Nephron progenitor cell (in vitro differentiated cells): ENCODE measurements around the gene TRMT6.

Experiments used
- DNase-seq: peaks from one replicate; pipeline ENCODE4 v3.0.0; 2021
- H3K27ac Mint-ChIP-seq: 2 replicates; pipeline ENCODE4 v1.8.0; 2021; ENCODE audit warnings: mild to moderate bottlenecking, moderate library complexity, mixed read lengths
- H3K27me3 Mint-ChIP-seq: 2 replicates; pipeline ENCODE4 v1.8.0; 2021; ENCODE audit warnings: mild to moderate bottlenecking, low read depth, mixed read lengths; ENCODE audit not compliant: poor library complexity
- H3K36me3 Mint-ChIP-seq: 2 replicates; pipeline ENCODE4 v1.8.0; 2021; ENCODE audit warnings: low read depth, mixed read lengths
- H3K4me1 Mint-ChIP-seq: 2 replicates; pipeline ENCODE4 v1.8.0; 2021; ENCODE audit warnings: mixed read lengths
- H3K4me3 Mint-ChIP-seq: 2 replicates; pipeline ENCODE4 v1.8.0; 2021; ENCODE audit warnings: mild to moderate bottlenecking, moderate library complexity, mixed read lengths
- H3K9me3 Mint-ChIP-seq: 2 replicates; pipeline ENCODE4 v1.8.0; 2021; ENCODE audit warnings: mild to moderate bottlenecking, moderate library complexity, mixed read lengths
- TF ChIP-seq, protein P1 (sequence below): fragments of 200-600 bp; sonication (generic); IDR thresholded peaks from 2 replicates; pipeline ENCODE4 v1.5.0; 2021; ENCODE audit warnings: antibody characterized with exemption

Gene TRMT6

GRCh38 chr20:5969940-5970339 is 19.6 kb upstream of the TRMT6 start:
- Mint-ChIP-seq H3K4me1 (no peaks in the 10 kb centered on the region), H3K27ac (no peak overlapping the region), H3K27me3 (no peaks in the 10 kb centered on the region), H3K4me3 (no peak overlapping the region), H3K36me3 (peaks cover 32% of the 10 kb centered on the region), H3K9me3 (no peaks in the 10 kb centered on the region)
- TF ChIP-seq, protein P1, sequence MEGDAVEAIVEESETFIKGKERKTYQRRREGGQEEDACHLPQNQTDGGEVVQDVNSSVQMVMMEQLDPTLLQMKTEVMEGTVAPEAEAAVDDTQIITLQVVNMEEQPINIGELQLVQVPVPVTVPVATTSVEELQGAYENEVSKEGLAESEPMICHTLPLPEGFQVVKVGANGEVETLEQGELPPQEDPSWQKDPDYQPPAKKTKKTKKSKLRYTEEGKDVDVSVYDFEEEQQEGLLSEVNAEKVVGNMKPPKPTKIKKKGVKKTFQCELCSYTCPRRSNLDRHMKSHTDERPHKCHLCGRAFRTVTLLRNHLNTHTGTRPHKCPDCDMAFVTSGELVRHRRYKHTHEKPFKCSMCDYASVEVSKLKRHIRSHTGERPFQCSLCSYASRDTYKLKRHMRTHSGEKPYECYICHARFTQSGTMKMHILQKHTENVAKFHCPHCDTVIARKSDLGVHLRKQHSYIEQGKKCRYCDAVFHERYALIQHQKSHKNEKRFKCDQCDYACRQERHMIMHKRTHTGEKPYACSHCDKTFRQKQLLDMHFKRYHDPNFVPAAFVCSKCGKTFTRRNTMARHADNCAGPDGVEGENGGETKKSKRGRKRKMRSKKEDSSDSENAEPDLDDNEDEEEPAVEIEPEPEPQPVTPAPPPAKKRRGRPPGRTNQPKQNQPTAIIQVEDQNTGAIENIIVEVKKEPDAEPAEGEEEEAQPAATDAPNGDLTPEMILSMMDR = no peak
- no peak for DNase-seq

GRCh38 chr20:5969348-5969935 is 19.1 kb upstream of the TRMT6 start:
- H3K36me3 Mint-ChIP-seq = peaks cover 33% of the 10 kb centered on the region
- no peak overlapping the region for H3K4me3 Mint-ChIP-seq

DNA sequence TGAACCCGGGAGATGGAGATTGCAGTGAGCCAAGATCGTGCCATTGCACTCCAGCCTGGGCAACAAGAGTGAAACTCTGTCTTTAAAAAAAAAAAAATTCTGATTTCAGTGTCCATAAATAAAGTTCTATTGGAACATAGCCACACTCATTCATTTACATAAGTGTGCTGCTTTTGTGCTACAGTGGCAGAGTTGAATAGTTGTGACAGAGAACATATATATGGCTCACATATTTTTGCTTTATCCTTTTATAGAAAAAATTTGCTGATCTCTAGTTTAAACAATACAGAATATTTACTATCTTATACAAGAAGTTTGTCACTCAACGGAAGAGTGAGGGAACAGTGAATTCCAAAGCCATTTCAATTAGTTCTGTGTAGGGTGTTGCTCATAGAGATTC is 18.1 kb upstream of the TRMT6 start:
- peaks cover 35% of the 10 kb centered on the region for H3K36me3 Mint-ChIP-seq
- TF ChIP-seq, protein P1 = no peak
- DNase-seq = no peak
- no peaks in the 10 kb centered on the region for H3K4me1 Mint-ChIP-seq
- H3K9me3 Mint-ChIP-seq = no peaks in the 10 kb centered on the region
- H3K4me3 Mint-ChIP-seq = no peak overlapping the region
- no peaks in the 10 kb centered on the region for H3K27me3 Mint-ChIP-seq
- no peak overlapping the region for H3K27ac Mint-ChIP-seq

More at GRCh38 chr20:5969348-5969935, 19.1 kb upstream of the TRMT6 start:
- H3K9me3 Mint-ChIP-seq = no peaks in the 10 kb centered on the region
- H3K27ac Mint-ChIP-seq = no peak overlapping the region
- H3K27me3 Mint-ChIP-seq = no peaks in the 10 kb centered on the region
- no peaks in the 10 kb centered on the region for H3K4me1 Mint-ChIP-seq
- no peak for DNase-seq
- TF ChIP-seq, protein P1 = no peak

DNA sequence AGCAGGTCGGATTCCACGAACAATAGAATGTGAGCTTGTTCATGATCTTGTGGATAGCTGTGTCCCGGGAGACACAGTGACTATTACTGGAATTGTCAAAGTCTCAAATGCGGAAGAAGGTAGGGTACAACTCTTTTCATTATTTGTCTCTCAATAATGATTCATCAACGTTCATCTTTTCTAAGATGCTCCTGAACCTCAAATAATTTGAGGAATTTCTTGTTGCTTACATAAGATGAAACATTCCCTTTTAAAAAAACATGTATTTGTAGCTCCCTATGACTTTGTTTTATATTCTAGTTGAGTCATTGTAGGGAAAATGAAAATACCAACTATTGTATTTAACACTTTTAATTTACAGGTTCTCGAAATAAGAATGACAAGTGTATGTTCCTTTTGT is 17.1 kb upstream of the TRMT6 start:
- no peak overlapping the region for H3K27ac Mint-ChIP-seq
- no peaks in the 10 kb centered on the region for H3K27me3 Mint-ChIP-seq
- H3K4me1 Mint-ChIP-seq = no peaks in the 10 kb centered on the region
- DNase-seq = no peak
- H3K36me3 Mint-ChIP-seq = peaks cover 40% of the 10 kb centered on the region
- TF ChIP-seq, protein P1 = no peak
- no peak overlapping the region for H3K4me3 Mint-ChIP-seq
- no peaks in the 10 kb centered on the region for H3K9me3 Mint-ChIP-seq

- Mint-ChIP-seq H3K9me3 (no peaks in the 10 kb centered on the region), H3K4me3 (peak overlapping the region; percentile 97), H3K36me3 (peaks cover 19% of the 10 kb centered on the region), H3K4me1 (peaks cover 31% of the 10 kb centered on the region), H3K27me3 (peaks cover 2% of the 10 kb centered on the region), H3K27ac (peak overlapping the region; percentile 99)
- no peak for DNase-seq
- TF ChIP-seq, protein P1 = no peak
Measured at GRCh38 chr20:5949943-5950270, 426 bp downstream of the TRMT6 start.

GRCh38 chr20:5947276-5947675 is 3.1 kb downstream of the TRMT6 start:
- no peak overlapping the region for H3K4me3 Mint-ChIP-seq
- no peak overlapping the region for H3K27ac Mint-ChIP-seq

More at GRCh38 chr20:5947276-5947675, 3.1 kb downstream of the TRMT6 start:
- DNase-seq = no peak
- Mint-ChIP-seq H3K4me1 (peaks cover 31% of the 10 kb centered on the region), H3K27me3 (no peaks in the 10 kb centered on the region), H3K9me3 (no peaks in the 10 kb centered on the region), H3K36me3 (peaks cover 22% of the 10 kb centered on the region)
- TF ChIP-seq, protein P1 = no peak
